ENCODE measurements around the gene FNDC4.
"Not testable (repeated sequence)": the region's sequence is repeated elsewhere in the genome, so short reads cannot be mapped to it uniquely, and the experiment has no call there.

The FNDC4 gene, protein sequence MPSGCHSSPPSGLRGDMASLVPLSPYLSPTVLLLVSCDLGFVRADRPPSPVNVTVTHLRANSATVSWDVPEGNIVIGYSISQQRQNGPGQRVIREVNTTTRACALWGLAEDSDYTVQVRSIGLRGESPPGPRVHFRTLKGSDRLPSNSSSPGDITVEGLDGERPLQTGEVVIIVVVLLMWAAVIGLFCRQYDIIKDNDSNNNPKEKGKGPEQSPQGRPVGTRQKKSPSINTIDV

DNA sequence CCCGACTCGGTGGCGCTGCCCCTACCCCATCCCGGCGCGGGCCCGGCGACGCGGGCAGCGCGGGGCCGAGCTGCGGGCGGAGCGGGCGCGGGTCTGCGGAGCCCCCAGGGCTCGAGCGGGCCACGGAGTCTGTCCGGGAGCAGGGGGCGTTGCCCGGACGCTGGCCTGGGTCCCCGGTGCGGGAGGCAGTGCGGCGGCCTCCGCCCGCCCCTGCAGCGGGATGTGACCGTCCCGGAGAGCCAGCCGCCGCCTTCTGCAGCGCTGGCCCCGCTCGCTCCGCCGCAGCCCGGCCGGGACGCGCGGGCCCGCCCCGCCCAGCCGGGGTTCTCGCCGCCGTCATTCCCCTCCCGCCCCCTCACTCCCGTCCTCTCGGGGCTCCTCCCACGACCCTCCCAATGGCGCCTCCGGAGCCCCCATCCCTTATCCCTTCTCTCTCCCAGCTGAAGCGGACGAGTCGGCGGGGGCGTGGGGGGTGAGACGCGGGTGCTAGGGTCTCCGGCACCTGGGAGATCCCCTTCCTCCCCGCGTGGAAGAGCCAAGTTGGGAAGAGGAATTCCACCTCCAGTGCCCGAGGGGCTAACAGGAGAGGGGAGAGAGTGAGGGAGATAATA, at the start of gene FNDC4:
Gene FNDC4, minus strand, starts transcription at position 257 of the 611 bp plus-strand sequence. CDS start 521 bp downstream, outside the sequence.
- peaks cover 7% of the 10 kb centered on the region; the same call in 1 of the 2 replicates for H3K4me1 ChIP-seq (ENCODE audit: insufficient read depth, low read length)
- H3K9me3 ChIP-seq (ENCODE audit: control insufficient read depth, insufficient read depth, low read length) = no peaks in the 10 kb centered on the region
- H3K36me3 ChIP-seq (ENCODE audit: insufficient read depth, low read length) = no peaks in the 10 kb centered on the region
- H3K9ac ChIP-seq (ENCODE audit: low read depth, low read length) = peak within 1 kb of the TSS; percentile 64

DNA sequence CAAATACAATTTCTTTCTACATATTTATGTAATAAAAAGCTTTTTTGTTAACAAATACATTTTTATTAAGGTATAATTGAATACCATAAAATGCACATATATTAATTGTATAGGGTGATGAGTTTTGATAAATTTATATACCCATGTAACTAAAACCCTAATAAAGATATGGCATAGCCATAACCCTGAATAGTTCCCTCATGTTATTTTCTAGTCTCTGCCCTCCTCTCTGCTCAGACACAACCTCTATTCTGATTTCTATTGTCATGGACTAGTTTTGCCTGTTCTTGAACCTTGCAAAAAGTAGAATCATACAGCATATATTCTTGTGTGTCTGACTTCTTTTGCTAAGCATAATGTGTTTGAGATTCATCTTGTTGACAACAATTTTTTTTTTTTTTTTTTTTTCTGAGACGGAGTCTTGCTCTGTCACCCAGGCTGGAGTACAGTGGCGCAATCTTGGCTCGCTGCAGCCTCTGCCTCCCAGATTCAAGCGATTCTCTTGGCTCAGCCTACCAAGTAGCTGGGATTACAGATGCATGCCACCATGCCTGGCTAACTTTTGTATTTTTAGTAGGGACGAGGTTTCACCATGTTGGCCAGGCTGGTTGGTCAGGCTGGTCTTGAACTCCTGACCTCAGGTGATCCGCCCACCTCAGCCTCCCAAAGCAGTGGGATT, 49.3 kb upstream of the FNDC4 start:
- H3K36me3 ChIP-seq (ENCODE audit: insufficient read depth, low read length) = no peaks in the 10 kb centered on the region
- no peaks in the 10 kb centered on the region for H3K9me3 ChIP-seq (ENCODE audit: control insufficient read depth, insufficient read depth, low read length)
- H3K9ac ChIP-seq (ENCODE audit: low read depth, low read length) = no peak overlapping the region

DNA sequence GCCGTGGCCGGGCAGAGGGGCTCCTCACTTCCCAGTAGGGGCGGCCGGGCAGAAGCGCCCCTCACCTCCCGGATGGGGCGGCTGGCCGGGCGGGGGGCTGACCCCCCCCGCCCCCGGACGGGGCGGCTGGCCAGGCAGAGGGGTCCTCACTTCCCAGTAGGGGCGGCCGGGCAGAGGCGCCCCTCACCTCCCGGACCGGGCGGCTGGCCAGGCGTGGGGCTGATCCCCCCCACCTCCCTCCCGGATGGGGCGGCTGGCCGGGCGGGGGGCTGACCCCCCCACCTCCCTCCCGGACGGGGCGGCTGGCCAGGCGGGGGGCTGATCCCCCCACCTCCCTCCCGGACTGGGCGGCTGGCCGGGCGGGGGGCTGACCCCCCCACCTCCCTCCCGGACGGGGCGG, 44.6 kb upstream of the FNDC4 start:
- not testable (repeated sequence) for H3K9me3 ChIP-seq (ENCODE audit: control insufficient read depth, insufficient read depth, low read length); H3K9ac ChIP-seq (ENCODE audit: low read depth, low read length); H3K36me3 ChIP-seq (ENCODE audit: insufficient read depth, low read length); H3K4me1 ChIP-seq (ENCODE audit: insufficient read depth, low read length)

More for the DNA sequence above, 49.3 kb upstream of the FNDC4 start:
- no peaks in the 10 kb centered on the region for H3K4me1 ChIP-seq (ENCODE audit: insufficient read depth, low read length)

DNA sequence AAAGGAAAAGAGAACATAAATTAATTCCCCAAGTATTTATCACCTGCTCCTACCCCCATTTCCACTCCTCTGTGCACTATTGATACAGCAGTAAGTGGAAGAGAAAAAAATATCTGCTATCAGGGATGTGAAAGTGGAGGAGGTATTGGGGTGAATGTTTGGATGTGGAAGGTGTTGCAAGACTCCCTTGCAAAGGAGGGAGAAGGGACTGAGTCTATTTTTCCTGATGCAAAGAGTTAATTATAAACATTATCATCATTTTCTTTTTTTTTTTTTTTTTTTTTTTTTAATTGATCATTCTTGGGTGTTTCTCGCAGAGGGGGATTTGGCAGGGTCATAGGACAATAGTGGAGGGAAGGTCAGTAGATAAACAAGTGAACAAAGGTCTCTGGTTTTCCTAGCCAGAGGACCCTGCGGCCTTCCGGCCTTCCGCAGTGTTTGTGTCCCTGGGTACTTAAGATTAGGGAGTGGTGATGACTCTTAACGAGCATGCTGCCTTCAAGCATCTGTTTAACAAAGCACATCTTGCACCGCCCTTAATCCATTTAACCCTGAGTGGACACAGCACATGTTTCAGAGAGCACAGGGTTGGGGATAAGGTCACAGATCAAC, 43.9 kb upstream of the FNDC4 start:
- not testable (repeated sequence) for H3K9me3 ChIP-seq (ENCODE audit: control insufficient read depth, insufficient read depth, low read length); H3K4me1 ChIP-seq (ENCODE audit: insufficient read depth, low read length); H3K36me3 ChIP-seq (ENCODE audit: insufficient read depth, low read length); H3K9ac ChIP-seq (ENCODE audit: low read depth, low read length)

DNA sequence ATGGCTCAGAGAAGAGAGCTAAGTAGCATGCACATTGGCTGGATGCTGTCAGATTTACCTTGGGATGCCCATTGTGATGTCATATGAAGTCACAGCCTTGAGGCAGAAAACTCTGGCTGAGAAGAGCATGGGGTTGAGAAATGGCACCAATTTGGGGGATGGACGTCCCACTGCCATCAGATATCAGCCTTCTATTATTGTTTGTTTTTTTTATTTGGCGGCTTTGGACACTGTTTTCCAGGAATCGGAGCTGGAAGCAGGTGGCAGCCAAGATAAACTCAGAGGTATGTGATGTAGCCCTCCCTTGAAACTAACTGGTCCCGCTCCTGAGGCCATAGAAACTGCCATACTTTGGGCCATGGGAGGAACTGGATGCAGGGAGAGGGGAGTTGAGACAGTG, 42.3 kb upstream of the FNDC4 start:
- no peaks in the 10 kb centered on the region for H3K36me3 ChIP-seq (ENCODE audit: insufficient read depth, low read length)
- H3K9me3 ChIP-seq (ENCODE audit: control insufficient read depth, insufficient read depth, low read length) = no peaks in the 10 kb centered on the region
- no peak overlapping the region for H3K9ac ChIP-seq (ENCODE audit: low read depth, low read length)
- H3K4me1 ChIP-seq (ENCODE audit: insufficient read depth, low read length) = no peaks in the 10 kb centered on the region

DNA sequence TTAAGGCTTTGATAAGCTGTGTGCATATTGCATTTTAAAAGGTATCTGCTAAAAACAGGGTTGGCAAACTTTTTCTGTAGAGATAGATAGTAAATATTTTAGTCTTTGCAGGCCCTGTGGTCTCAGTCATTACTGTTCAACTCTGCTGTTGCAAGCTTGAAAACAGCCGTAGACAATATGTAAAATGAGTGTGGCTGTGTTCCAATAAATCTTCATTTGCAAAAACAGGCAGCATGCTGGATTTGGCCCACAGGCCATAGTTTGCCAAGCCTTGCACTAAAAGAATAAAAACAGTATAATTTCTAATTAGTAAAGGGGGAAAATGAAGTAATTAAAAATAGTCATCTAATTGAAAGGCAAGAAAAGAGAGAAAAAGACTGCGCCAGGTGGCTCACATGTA, 37.0 kb upstream of the FNDC4 start:
- no peaks in the 10 kb centered on the region for H3K36me3 ChIP-seq (ENCODE audit: insufficient read depth, low read length)
- no peak overlapping the region for H3K9ac ChIP-seq (ENCODE audit: low read depth, low read length)
- H3K9me3 ChIP-seq (ENCODE audit: control insufficient read depth, insufficient read depth, low read length) = no peaks in the 10 kb centered on the region
- H3K4me1 ChIP-seq (ENCODE audit: insufficient read depth, low read length) = no peaks in the 10 kb centered on the region

DNA sequence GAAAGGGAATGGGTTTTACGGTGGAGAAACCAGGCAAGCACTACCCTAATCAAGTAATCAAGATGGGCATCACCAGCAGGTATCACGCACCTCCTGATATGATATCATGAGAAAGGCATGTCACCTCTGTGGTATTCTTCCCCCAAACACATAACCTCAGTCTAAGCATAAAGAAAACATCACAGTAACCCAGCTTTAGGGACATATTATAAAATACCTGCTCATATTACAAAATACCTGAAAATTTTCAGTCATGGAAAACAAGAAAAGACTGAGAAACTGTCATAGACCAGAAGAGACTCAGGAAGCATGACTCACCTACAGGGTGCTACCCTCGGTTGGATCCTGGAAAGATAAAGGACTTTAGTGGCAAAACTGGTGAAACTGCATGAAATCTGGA, 32.2 kb upstream of the FNDC4 start:
- H3K9ac ChIP-seq (ENCODE audit: low read depth, low read length) = no peak overlapping the region
- no peaks in the 10 kb centered on the region for H3K4me1 ChIP-seq (ENCODE audit: insufficient read depth, low read length)
- no peaks in the 10 kb centered on the region for H3K36me3 ChIP-seq (ENCODE audit: insufficient read depth, low read length)
- no peaks in the 10 kb centered on the region for H3K9me3 ChIP-seq (ENCODE audit: control insufficient read depth, insufficient read depth, low read length)

DNA sequence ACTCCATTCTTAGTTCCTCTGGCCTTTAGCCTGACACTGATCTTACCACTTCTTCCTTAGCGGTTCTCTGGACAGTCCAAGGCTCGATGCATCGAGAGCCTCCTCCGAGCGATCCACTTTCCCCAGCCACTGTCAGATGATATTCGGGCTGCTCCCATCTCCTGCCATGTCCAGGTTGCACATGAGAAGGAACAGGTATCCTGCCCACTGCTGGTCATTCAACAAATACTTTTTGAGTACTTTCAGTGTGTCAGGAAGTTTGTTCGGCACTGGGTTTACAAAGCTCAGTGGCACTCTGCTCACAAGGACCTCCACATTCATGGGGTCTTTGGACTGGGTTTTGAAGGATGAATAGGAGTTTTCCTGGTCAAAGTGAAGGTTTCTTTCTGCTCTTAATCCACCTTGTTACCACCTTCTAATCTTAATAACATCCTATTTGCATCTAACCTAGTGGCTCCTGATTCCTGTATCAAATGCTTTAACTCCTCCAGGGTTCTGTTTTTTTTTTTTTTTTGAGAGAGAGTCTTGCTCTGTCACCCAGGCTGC, 27.5 kb upstream of the FNDC4 start:
- H3K36me3 ChIP-seq (ENCODE audit: insufficient read depth, low read length) = no peaks in the 10 kb centered on the region
- no peaks in the 10 kb centered on the region for H3K4me1 ChIP-seq (ENCODE audit: insufficient read depth, low read length)
- H3K9me3 ChIP-seq (ENCODE audit: control insufficient read depth, insufficient read depth, low read length) = no peaks in the 10 kb centered on the region
- H3K9ac ChIP-seq (ENCODE audit: low read depth, low read length) = no peak overlapping the region

DNA sequence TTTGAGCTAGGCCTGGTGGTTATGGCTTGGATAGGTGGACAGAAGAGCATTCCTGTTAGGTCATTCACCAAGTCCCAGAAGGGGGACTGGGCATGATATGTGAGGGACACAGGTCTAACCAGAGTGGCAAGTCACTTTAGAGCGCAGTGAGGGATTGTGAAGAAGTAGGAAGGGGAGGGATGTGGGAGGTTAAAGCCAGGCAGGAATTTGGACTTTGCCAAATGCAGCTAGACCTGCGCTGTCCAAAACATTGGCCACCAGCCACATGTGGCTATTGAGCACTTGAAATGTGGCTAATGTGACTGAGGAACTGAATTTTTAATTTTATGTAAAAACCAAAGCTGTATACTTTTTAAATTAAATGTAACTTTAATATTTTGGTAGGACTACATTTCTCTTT, 25.3 kb upstream of the FNDC4 start:
- Histone ChIP-seq H3K36me3 (ENCODE audit: insufficient read depth, low read length) (no peaks in the 10 kb centered on the region), H3K4me1 (ENCODE audit: insufficient read depth, low read length) (no peaks in the 10 kb centered on the region), H3K9ac (ENCODE audit: low read depth, low read length) (no peak overlapping the region), H3K9me3 (ENCODE audit: control insufficient read depth, insufficient read depth, low read length) (no peaks in the 10 kb centered on the region)

DNA sequence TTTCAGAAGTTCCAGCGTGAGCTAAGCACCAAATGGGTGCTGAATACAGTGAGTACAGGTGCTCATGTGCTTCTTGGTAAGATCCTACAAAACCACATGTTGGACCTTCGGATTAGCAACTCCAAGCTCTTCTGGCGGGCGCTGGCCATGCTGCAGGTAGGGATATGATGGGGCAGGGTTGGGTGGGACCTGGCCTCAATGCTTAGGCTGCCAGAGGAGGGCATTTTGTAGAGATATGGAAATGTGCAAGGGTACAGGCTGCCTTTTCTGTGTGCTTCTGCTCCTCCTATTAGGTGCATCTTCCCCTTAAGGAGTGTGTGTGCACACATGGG, 23.7 kb upstream of the FNDC4 start:
- no peaks in the 10 kb centered on the region for H3K9me3 ChIP-seq (ENCODE audit: control insufficient read depth, insufficient read depth, low read length)
- no peaks in the 10 kb centered on the region for H3K4me1 ChIP-seq (ENCODE audit: insufficient read depth, low read length)
- H3K36me3 ChIP-seq (ENCODE audit: insufficient read depth, low read length) = no peaks in the 10 kb centered on the region
- H3K9ac ChIP-seq (ENCODE audit: low read depth, low read length) = no peak overlapping the region

DNA sequence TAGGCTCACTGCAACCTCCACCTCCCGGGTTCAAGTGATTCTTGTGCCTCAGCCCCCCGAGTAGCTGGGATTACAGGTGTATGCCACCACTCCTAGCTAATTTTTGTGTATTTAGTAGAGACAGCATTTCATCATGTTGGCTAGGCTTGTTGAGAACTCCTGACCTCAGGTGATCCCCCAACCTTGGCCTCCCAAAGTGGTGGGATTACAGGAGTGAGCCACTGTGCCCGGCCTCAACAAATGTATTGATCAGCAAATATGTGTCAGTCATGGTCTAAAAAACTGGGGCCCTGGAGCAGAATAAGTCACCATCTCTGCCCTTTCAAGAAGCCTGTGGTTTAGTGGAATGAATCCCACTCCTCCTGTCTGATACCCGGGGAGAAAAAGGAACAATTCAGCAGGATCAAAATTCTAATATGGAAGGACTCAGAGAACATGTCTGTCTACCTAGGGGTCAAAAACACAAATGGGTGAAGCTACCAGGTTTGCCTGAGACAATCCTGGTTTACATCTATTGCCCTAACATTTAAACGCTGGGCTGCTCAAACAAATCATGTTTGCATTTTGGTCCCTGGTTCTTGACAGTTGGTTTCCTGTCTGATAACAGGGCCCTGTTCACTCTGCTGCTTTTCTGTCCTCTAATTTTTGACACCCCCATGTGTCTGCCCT, 23.2 kb upstream of the FNDC4 start:
- Histone ChIP-seq H3K36me3 (ENCODE audit: insufficient read depth, low read length) (no peaks in the 10 kb centered on the region), H3K9ac (ENCODE audit: low read depth, low read length) (no peak overlapping the region), H3K9me3 (ENCODE audit: control insufficient read depth, insufficient read depth, low read length) (no peaks in the 10 kb centered on the region), H3K4me1 (ENCODE audit: insufficient read depth, low read length) (no peaks in the 10 kb centered on the region)

DNA sequence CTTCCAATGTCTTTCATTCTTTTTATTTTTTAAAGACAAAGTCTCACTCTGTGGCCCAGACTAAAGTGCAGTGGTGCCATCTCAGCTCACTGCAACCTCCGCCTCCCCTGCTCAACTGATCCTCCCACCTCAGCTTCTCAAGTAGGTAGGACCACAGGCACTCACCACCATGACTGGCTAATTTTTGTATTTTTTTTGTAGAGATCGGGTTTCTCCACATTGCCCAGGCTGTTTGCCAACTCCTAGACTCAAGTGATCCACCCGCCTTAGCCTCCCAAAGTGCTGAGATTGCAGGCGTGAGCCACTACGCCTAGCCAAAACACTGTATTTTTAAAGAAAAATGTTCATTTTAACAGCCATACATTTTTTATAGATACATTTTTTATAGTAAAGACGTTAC, 14.3 kb upstream of the FNDC4 start:
- no peaks in the 10 kb centered on the region for H3K36me3 ChIP-seq (ENCODE audit: insufficient read depth, low read length)
- H3K4me1 ChIP-seq (ENCODE audit: insufficient read depth, low read length) = no peaks in the 10 kb centered on the region
- H3K9ac ChIP-seq (ENCODE audit: low read depth, low read length) = no peak overlapping the region
- no peaks in the 10 kb centered on the region for H3K9me3 ChIP-seq (ENCODE audit: control insufficient read depth, insufficient read depth, low read length)

DNA sequence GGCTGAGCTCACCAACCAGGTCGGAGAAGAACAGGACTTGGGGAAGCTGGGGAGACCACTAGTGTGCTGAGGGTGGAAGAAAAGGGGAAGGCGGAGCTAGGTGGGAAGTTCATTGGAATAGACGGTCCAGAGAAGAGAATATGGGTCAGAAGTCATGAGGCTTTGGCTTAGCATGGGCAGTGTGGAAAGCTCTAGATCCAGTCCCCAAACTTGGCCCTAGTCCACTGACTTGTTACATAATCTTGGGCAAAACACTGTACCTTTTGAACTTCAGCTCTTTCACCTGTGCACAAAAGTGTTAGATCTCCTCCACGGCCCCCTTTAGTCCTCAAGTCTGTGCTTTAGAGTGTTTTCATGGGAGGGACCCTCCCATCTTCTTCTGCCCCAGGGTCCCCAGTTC, 12.3 kb upstream of the FNDC4 start:
- no peaks in the 10 kb centered on the region for H3K36me3 ChIP-seq (ENCODE audit: insufficient read depth, low read length)
- H3K9ac ChIP-seq (ENCODE audit: low read depth, low read length) = no peak overlapping the region
- peaks cover 6% of the 10 kb centered on the region; the same call in 1 of the 2 replicates for H3K4me1 ChIP-seq (ENCODE audit: insufficient read depth, low read length)
- no peaks in the 10 kb centered on the region for H3K9me3 ChIP-seq (ENCODE audit: control insufficient read depth, insufficient read depth, low read length)

DNA sequence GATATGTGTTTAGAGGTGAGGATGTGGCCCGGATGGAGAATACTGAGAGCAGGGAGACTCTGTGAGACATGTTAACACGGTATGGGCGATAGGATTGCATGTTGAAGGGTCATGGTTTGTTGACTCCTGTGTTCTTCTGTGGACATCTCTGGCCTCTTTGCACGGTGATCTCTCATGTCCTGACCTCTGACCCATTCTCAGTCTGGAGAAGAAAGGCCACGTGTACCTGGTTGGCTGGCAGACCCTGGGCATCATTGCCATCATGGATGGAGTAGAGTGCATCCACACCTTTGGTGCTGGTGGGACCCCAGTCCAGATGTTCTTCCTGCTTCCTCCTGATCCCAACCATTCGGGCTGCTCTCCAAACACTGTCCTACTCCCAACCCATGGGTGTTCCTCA, 11.6 kb upstream of the FNDC4 start:
- Histone ChIP-seq H3K9ac (ENCODE audit: low read depth, low read length) (no peak overlapping the region), H3K4me1 (ENCODE audit: insufficient read depth, low read length) (peaks cover 6% of the 10 kb centered on the region; the same call in 1 of the 2 replicates), H3K9me3 (ENCODE audit: control insufficient read depth, insufficient read depth, low read length) (no peaks in the 10 kb centered on the region), H3K36me3 (ENCODE audit: insufficient read depth, low read length) (no peaks in the 10 kb centered on the region)

Data from ES-I3 (cell line).